ENCODE data around the gene CSF1R. TPM values are rescaled to one million over a fixed set of nuclear protein-coding genes. Genes with fewer than 3 reads are reported as not detected.
"Not testable (repeated sequence)": the region's sequence is repeated elsewhere in the genome, so short reads cannot be mapped to it uniquely, and the experiment has no call there.

CSF1R gene
- polyA plus RNA-seq, 3 donors, result 13.6 to 15.1 (median 13.8) TPM

- DNase-seq (ENCODE audit: low read depth in 3 of 3, low spot score in 2 of 3), result no peak
Measured at GRCh38 chr5:150105928-150106615, 19.7 kb upstream of the CSF1R start.

- DNase-seq (ENCODE audit: low read depth in 3 of 3, low spot score in 2 of 3), result no peak
Measured at GRCh38 chr5:150104550-150104870, 18.2 kb upstream of the CSF1R start.

- no peak for DNase-seq (ENCODE audit: low read depth in 3 of 3, low spot score in 2 of 3)
Measured at GRCh38 chr5:150103678-150104549, 17.6 kb upstream of the CSF1R start.

GRCh38 chr5:150101023-150101422 lies 14.7 kb upstream of the CSF1R start:
- DNase-seq (ENCODE audit: low read depth in 3 of 3, low spot score in 2 of 3), result no peak

GRCh38 chr5:150097152-150097551 lies 10.8 kb upstream of the CSF1R start:
- DNase-seq (ENCODE audit: low read depth in 3 of 3, low spot score in 2 of 3), result no peak

GRCh38 chr5:150092159-150092787 lies 5.9 kb upstream of the CSF1R start:
- no peak for DNase-seq (ENCODE audit: low read depth in 3 of 3, low spot score in 2 of 3)

GRCh38 chr5:150085191-150085912 lies 1.0 kb downstream of the CSF1R start:
- DNase-seq (ENCODE audit: low read depth in 3 of 3, low spot score in 2 of 3), result no peak

GRCh38 chr5:150084754-150085153 lies 1.6 kb downstream of the CSF1R start:
- DNase-seq (ENCODE audit: low read depth in 3 of 3, low spot score in 2 of 3), result not testable (repeated sequence)

GRCh38 chr5:150082889-150083288 lies 3.5 kb downstream of the CSF1R start:
- no peak for DNase-seq (ENCODE audit: low read depth in 3 of 3, low spot score in 2 of 3)

GRCh38 chr5:150082374-150082773 lies 4.0 kb downstream of the CSF1R start:
- no peak for DNase-seq (ENCODE audit: low read depth in 3 of 3, low spot score in 2 of 3)

- peak in 2 of 3 donors; percentile 10 to 24 for DNase-seq (ENCODE audit: low read depth in 3 of 3, low spot score in 2 of 3)
Measured at GRCh38 chr5:150081541-150082283, 4.6 kb downstream of the CSF1R start.

GRCh38 chr5:150080696-150081435 lies 5.5 kb downstream of the CSF1R start:
- DNase-seq (ENCODE audit: low read depth in 3 of 3, low spot score in 2 of 3), result no peak

GRCh38 chr5:150079909-150080461 lies 6.4 kb downstream of the CSF1R start:
- DNase-seq (ENCODE audit: low read depth in 3 of 3, low spot score in 2 of 3), result no peak

GRCh38 chr5:150078802-150079689 lies 7.3 kb downstream of the CSF1R start:
- no peak for DNase-seq (ENCODE audit: low read depth in 3 of 3, low spot score in 2 of 3)

- DNase-seq (ENCODE audit: low read depth in 3 of 3, low spot score in 2 of 3), result no peak
Measured at GRCh38 chr5:150077996-150078801, 8.2 kb downstream of the CSF1R start.

- DNase-seq (ENCODE audit: low read depth in 3 of 3, low spot score in 2 of 3), result no peak
Measured at GRCh38 chr5:150077060-150077459, 9.3 kb downstream of the CSF1R start.

- no peak for DNase-seq (ENCODE audit: low read depth in 3 of 3, low spot score in 2 of 3)
Measured at GRCh38 chr5:150075806-150076205, 10.5 kb downstream of the CSF1R start.
